ENCODE data around the gene IFITM1. TPM values are rescaled to one million over a fixed set of nuclear protein-coding genes. Genes with fewer than 3 reads are reported as not detected.
"Not testable (repeated sequence)": the region's sequence is repeated elsewhere in the genome, so short reads cannot be mapped to it uniquely, and the experiment has no call there.

IFITM1 gene
- polyA plus RNA-seq, 3 donors = 26.0 to 49.5 (median 36.3) TPM

- H3K9me3 ChIP-seq (replicated peaks in 1 of 2; ENCODE audit: control insufficient read depth in 1 of 2, insufficient read depth in 1 of 2, low read length in 2 of 2); H4K20me1 ChIP-seq (ENCODE audit: insufficient read depth, low read length); H3K36me3 Mint-ChIP-seq; H3K36me3 ChIP-seq (replicated peaks in 1 of 2; ENCODE audit: control insufficient read depth in 1 of 2, insufficient read depth in 2 of 2, low read length in 2 of 2); H3K9me3 Mint-ChIP-seq: not testable (repeated sequence)
- Mint-ChIP-seq H3K27me3 (ENCODE audit: low read depth in 3 of 3) (peaks cover 13 to 21% (median 16%) of the 10 kb centered on the region in 3 donors), H3K4me3 (peak within 1 kb of the TSS; percentile 94 to 99), H3K27ac (peak within 1 kb of the TSS; percentile 90 to 95 (median 91)), H3K4me1 (peaks cover 49% of the 10 kb centered on the region)
- H3K4me2 ChIP-seq (replicated peaks; ENCODE audit: extremely low read depth, low read length, poor library complexity, severe bottlenecking) = peak within 1 kb of the TSS; percentile 70
- peak; percentile 83 to 91 (median 84) for DNase-seq
- WGBS (ENCODE audit: insufficient coverage) = 0% methylated on average over 6 of the region's 28 CpGs
- peak within 1 kb of the TSS; percentile 41 to 77 for H3K27ac ChIP-seq (ENCODE audit: low read depth in 1 of 2, low read length in 2 of 2)
- peak within 1 kb of the TSS; percentile 47 to 87 (median 80) for H3K4me3 ChIP-seq (replicated peaks in 1 of 3; ENCODE audit: low read depth in 2 of 3, low read length in 3 of 3)
- peaks cover 4 to 16% of the 10 kb centered on the region in 2 donors for H3K27me3 ChIP-seq (ENCODE audit: control insufficient read depth in 2 of 2, insufficient read depth in 2 of 2, low read length in 2 of 2)
- H3K79me2 ChIP-seq (ENCODE audit: insufficient read depth, low read length) = peaks cover 15% of the 10 kb centered on the region
- H2AFZ ChIP-seq (ENCODE audit: insufficient read depth, low read depth, low read length, poor library complexity, severe bottlenecking) = peak within 1 kb of the TSS; percentile 72
- intact Hi-C loops (cut with micrococcal nuclease) = loop anchor here (2.0 to 10.0 kb wide), 4 partner anchors 13 to 56 kb away; partner anchors contain the start of gene IFITM3 (in 1 of the 2)
- H3K9ac ChIP-seq (ENCODE audit: insufficient read depth, low read length, poor library complexity, severe bottlenecking) = peak within 1 kb of the TSS; percentile 57
- peaks cover 42 to 66% of the 10 kb centered on the region in 2 donors for H3K4me1 ChIP-seq (ENCODE audit: control insufficient read depth in 1 of 2, insufficient read depth in 2 of 2, low read length in 2 of 2)
- TF ChIP-seq CTCF (IDR thresholded peaks at IDR 0.05) = peak; percentile 23
Measured at GRCh38 chr11:307766-308708, 5.8 kb upstream of the IFITM1 start, which contains the start of gene IFITM2. TSS of gene IFITM2 (plus strand) at chr11:307816. CDS start at chr11:308193, 377 bp downstream.

DNA sequence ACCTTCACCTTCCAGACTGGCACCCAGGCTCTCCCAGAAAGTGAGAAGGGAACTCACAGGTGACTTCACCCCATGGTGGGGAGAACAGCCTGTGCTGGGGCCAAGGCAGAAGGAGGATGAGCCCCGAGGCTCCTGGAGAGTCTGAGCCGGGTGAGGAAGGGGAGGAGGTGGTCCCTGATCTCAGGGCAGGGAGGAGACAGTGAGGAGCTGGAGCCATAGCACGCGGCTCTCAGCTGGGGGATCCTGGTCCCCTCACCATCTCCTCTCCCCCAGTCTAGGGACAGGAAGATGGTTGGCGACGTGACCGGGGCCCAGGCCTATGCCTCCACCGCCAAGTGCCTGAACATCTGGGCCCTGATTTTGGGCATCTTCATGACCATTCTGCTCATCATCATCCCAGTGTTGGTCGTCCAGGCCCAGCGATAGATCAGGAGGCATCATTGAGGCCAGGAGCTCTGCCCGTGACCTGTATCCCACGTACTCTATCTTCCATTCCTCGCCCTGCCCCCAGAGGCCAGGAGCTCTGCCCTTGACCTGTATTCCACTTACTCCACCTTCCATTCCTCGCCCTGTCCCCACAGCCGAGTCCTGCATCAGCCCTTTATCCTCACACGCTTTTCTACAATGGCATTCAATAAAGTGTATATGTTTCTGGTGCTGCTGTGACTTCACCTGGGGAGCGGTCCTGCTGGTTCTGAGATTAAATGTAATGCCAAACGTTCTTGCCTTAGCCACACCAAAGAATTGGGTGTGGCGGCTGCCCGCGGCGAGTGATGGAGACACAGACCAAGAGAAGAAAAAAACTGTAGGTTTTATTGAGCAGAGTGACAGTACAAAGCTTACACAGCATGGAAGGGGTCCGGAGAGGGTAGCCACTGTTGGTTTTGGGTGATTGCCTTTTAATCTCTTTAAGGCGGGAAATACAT lies 4.8 kb upstream of the IFITM1 start:
- Mint-ChIP-seq H3K4me3 (peak overlapping the region; percentile 94 to 99), H3K27ac (peak overlapping the region; percentile 50 to 95 (median 91)), H3K4me1 (peaks cover 51% of the 10 kb centered on the region), H3K27me3 (ENCODE audit: low read depth in 3 of 3) (peaks cover 11 to 13% (median 12%) of the 10 kb centered on the region in 3 donors), H3K36me3 (peaks cover 7 to 12% of the 10 kb centered on the region in 2 donors)
- not testable (repeated sequence) for H2AFZ ChIP-seq (ENCODE audit: insufficient read depth, low read depth, low read length, poor library complexity, severe bottlenecking); H4K20me1 ChIP-seq (ENCODE audit: insufficient read depth, low read length); H3K9me3 ChIP-seq (replicated peaks in 1 of 2; ENCODE audit: control insufficient read depth in 1 of 2, insufficient read depth in 1 of 2, low read length in 2 of 2); H3K36me3 ChIP-seq (replicated peaks in 1 of 2; ENCODE audit: control insufficient read depth in 1 of 2, insufficient read depth in 2 of 2, low read length in 2 of 2); DNase-seq; H3K9me3 Mint-ChIP-seq
- Histone ChIP-seq H3K4me1 (ENCODE audit: control insufficient read depth in 1 of 2, insufficient read depth in 2 of 2, low read length in 2 of 2) (peaks cover 48 to 71% of the 10 kb centered on the region in 2 donors), H3K27ac (ENCODE audit: low read depth in 1 of 2, low read length in 2 of 2) (peak overlapping the region; percentile 41 to 77), H3K9ac (ENCODE audit: insufficient read depth, low read length, poor library complexity, severe bottlenecking) (peak overlapping the region; percentile 57), H3K4me2 (replicated peaks; ENCODE audit: extremely low read depth, low read length, poor library complexity, severe bottlenecking) (peak overlapping the region; percentile 70), H3K79me2 (ENCODE audit: insufficient read depth, low read length) (peaks cover 15% of the 10 kb centered on the region), H3K4me3 (replicated peaks in 1 of 3; ENCODE audit: low read depth in 2 of 3, low read length in 3 of 3) (peak overlapping the region; percentile 47 to 87 (median 80)), H3K27me3 (ENCODE audit: control insufficient read depth in 2 of 2, insufficient read depth in 2 of 2, low read length in 2 of 2) (peaks cover 4 to 16% of the 10 kb centered on the region in 2 donors)
- intact Hi-C loops (cut with micrococcal nuclease) = loop anchor here (5.0 to 10.0 kb wide), 3 partner anchors 42 to 57 kb away; no protein-coding TSS in a partner anchor
- 85% methylated on average over 13 of the region's 24 CpGs for WGBS (ENCODE audit: insufficient coverage)

- H2AFZ ChIP-seq (ENCODE audit: insufficient read depth, low read depth, low read length, poor library complexity, severe bottlenecking); H3K27ac ChIP-seq (ENCODE audit: low read depth in 1 of 2, low read length in 2 of 2); H4K20me1 ChIP-seq (ENCODE audit: insufficient read depth, low read length); H3K9me3 ChIP-seq (replicated peaks in 1 of 2; ENCODE audit: control insufficient read depth in 1 of 2, insufficient read depth in 1 of 2, low read length in 2 of 2); DNase-seq; H3K36me3 ChIP-seq (replicated peaks in 1 of 2; ENCODE audit: control insufficient read depth in 1 of 2, insufficient read depth in 2 of 2, low read length in 2 of 2); H3K9me3 Mint-ChIP-seq: not testable (repeated sequence)
- Histone ChIP-seq H3K79me2 (ENCODE audit: insufficient read depth, low read length) (peaks cover 15% of the 10 kb centered on the region), H3K4me2 (replicated peaks; ENCODE audit: extremely low read depth, low read length, poor library complexity, severe bottlenecking) (peak overlapping the region; percentile 70), H3K9ac (ENCODE audit: insufficient read depth, low read length, poor library complexity, severe bottlenecking) (peak overlapping the region; percentile 9), H3K4me1 (ENCODE audit: control insufficient read depth in 1 of 2, insufficient read depth in 2 of 2, low read length in 2 of 2) (peaks cover 57 to 76% of the 10 kb centered on the region in 2 donors), H3K4me3 (replicated peaks in 1 of 3; ENCODE audit: low read depth in 2 of 3, low read length in 3 of 3) (peak overlapping the region; percentile 32 to 80 (median 47)), H3K27me3 (ENCODE audit: control insufficient read depth in 2 of 2, insufficient read depth in 2 of 2, low read length in 2 of 2) (peaks cover 4 to 19% of the 10 kb centered on the region in 2 donors)
- H3K36me3 Mint-ChIP-seq = peaks cover 7 to 12% of the 10 kb centered on the region in 2 donors
- 0% methylated on average over 1 of the region's 18 CpGs for WGBS (ENCODE audit: insufficient coverage)
- peaks cover 13 to 23% (median 18%) of the 10 kb centered on the region in 3 donors for H3K27me3 Mint-ChIP-seq (ENCODE audit: low read depth in 3 of 3)
- intact Hi-C loops (cut with micrococcal nuclease) = loop anchor here (5.0 to 10.0 kb wide), 3 partner anchors 43 to 58 kb away; no protein-coding TSS in a partner anchor
- peaks cover 57% of the 10 kb centered on the region for H3K4me1 Mint-ChIP-seq
- H3K27ac Mint-ChIP-seq = peak overlapping the region in 3 of 7 donors; percentile 25 to 92 (median 91)
- peak overlapping the region; percentile 94 to 99 for H3K4me3 Mint-ChIP-seq
Measured at GRCh38 chr11:309979-310572, 3.8 kb upstream of the IFITM1 start.
